HL-60 (cell line): ENCODE data around the gene LRBA.

Experiments
- DNase-seq, 2 experiments: peaks; one replicate each; pipeline ENCODE4 v3.0.0-alpha.2; 2010 to 2020; ENCODE audit warnings: low read depth in 1 of 2, low spot score in 1 of 2
- H3K27ac ChIP-seq: fragments of 250-450 bp; sonication (Bioruptor Pico); replicated peaks from 2 replicates; pipeline ENCODE4 v1.5.1; 2020; ENCODE audit warnings: mild to moderate bottlenecking, moderate library complexity
- H3K27me3 ChIP-seq: fragments of 250-450 bp; sonication (Bioruptor Pico); 2 replicates; pipeline ENCODE4 v1.5.1; 2021; ENCODE audit warnings: mild to moderate bottlenecking, moderate library complexity; ENCODE audit not compliant: insufficient read depth, poor library complexity, severe bottlenecking
- H3K4me3 ChIP-seq: replicated peaks from 2 replicates; pipeline ENCODE4 v1.5.1; 2011; ENCODE audit warnings: mild to moderate bottlenecking, control low read depth, low read length; ENCODE audit not compliant: insufficient read depth
- GABPA ChIP-seq: IDR thresholded peaks from 2 replicates; pipeline ENCODE4 v1.6.1; 2012; ENCODE audit warnings: low read depth
- POLR2AphosphoS5 ChIP-seq: IDR thresholded peaks from 2 replicates; pipeline ENCODE4 v1.6.1; 2012; ENCODE audit warnings: low read depth
- SPI1 ChIP-seq: IDR thresholded peaks from 2 replicates; pipeline ENCODE4 v1.6.1; 2012; ENCODE audit warnings: low read depth, mild to moderate bottlenecking, borderline replicate concordance
- TF ChIP-seq, protein P1 (sequence below): IDR thresholded peaks from one replicate; pipeline ENCODE4 v1.5.1; 2011; ENCODE audit warnings: low read length, control low read depth, inconsistent platforms; ENCODE audit not compliant: insufficient read depth
- TF ChIP-seq, protein P2 (sequence below): IDR thresholded peaks from 2 replicates; pipeline ENCODE4 v1.6.1; 2012; ENCODE audit warnings: low read depth; ENCODE audit not compliant: insufficient replicate concordance

The LRBA gene

DNA sequence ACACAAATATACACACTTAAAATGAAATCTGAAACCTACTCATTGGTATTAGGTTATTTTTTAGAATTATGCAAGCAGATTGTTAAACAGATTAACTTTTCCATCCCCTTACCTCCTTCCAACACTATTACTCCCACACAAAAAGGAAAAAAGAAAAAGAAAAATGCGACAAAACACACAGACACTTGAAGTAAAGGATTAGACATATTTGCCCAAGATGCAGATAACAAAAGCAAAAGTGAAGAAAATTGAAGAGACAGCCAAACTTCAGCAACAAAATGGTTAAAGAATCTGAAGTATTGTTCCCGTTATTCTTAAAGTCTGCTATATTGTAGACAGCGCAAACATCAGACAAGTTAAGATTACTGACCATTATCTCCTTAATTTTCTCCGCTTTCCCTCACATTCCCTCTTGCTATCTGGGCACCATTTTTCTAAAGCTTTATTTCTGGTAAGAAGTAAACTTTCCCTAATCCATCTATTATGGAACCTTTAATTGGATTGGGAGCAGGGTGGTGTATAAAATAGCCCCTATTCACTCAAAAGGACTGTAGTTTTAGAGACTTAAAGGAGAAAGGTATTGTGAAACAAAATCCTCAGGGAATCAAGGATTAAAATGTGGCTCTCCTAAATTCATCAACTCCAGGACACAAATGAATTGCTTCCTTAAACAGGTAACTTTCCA lies 467.8 kb downstream of the LRBA start:
- no peak for DNase-seq
- Histone ChIP-seq H3K27ac (no peak overlapping the region), H3K4me3 (no peak overlapping the region), H3K27me3 (no peaks in the 10 kb centered on the region)
- TF ChIP-seq, protein P1, sequence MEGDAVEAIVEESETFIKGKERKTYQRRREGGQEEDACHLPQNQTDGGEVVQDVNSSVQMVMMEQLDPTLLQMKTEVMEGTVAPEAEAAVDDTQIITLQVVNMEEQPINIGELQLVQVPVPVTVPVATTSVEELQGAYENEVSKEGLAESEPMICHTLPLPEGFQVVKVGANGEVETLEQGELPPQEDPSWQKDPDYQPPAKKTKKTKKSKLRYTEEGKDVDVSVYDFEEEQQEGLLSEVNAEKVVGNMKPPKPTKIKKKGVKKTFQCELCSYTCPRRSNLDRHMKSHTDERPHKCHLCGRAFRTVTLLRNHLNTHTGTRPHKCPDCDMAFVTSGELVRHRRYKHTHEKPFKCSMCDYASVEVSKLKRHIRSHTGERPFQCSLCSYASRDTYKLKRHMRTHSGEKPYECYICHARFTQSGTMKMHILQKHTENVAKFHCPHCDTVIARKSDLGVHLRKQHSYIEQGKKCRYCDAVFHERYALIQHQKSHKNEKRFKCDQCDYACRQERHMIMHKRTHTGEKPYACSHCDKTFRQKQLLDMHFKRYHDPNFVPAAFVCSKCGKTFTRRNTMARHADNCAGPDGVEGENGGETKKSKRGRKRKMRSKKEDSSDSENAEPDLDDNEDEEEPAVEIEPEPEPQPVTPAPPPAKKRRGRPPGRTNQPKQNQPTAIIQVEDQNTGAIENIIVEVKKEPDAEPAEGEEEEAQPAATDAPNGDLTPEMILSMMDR, result no peak
- TF ChIP-seq, protein P2, sequence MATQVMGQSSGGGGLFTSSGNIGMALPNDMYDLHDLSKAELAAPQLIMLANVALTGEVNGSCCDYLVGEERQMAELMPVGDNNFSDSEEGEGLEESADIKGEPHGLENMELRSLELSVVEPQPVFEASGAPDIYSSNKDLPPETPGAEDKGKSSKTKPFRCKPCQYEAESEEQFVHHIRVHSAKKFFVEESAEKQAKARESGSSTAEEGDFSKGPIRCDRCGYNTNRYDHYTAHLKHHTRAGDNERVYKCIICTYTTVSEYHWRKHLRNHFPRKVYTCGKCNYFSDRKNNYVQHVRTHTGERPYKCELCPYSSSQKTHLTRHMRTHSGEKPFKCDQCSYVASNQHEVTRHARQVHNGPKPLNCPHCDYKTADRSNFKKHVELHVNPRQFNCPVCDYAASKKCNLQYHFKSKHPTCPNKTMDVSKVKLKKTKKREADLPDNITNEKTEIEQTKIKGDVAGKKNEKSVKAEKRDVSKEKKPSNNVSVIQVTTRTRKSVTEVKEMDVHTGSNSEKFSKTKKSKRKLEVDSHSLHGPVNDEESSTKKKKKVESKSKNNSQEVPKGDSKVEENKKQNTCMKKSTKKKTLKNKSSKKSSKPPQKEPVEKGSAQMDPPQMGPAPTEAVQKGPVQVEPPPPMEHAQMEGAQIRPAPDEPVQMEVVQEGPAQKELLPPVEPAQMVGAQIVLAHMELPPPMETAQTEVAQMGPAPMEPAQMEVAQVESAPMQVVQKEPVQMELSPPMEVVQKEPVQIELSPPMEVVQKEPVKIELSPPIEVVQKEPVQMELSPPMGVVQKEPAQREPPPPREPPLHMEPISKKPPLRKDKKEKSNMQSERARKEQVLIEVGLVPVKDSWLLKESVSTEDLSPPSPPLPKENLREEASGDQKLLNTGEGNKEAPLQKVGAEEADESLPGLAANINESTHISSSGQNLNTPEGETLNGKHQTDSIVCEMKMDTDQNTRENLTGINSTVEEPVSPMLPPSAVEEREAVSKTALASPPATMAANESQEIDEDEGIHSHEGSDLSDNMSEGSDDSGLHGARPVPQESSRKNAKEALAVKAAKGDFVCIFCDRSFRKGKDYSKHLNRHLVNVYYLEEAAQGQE, result no peak
- TF ChIP-seq GABPA (no peak), POLR2AphosphoS5 (no peak)

DNA sequence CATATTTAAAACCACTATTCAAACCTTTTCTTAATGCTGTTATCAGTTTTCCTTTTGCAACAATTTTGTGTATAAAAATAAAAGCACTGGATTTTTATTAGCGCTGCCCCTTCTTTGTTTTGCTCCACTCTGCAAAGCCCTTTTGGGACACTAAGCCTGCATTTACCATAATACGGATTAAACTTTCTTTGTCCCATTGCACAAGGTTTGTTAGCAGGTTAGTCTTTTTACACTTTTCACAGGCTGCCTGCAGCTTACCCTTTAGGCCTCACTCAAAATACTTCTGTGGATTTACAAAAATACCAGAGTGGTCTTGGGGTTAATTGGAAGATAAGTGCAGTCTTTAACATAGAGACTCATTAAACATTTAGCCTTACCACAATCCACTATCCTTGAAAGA lies 468.8 kb downstream of the LRBA start:
- no peak for DNase-seq
- Histone ChIP-seq H3K4me3 (no peak overlapping the region), H3K27ac (no peak overlapping the region), H3K27me3 (no peaks in the 10 kb centered on the region)
- TF ChIP-seq SPI1, result no peak
- no peak for TF ChIP-seq POLR2AphosphoS5
- TF ChIP-seq GABPA, result no peak
- TF ChIP-seq, protein P2, result no peak
- TF ChIP-seq, protein P1, result no peak

DNA sequence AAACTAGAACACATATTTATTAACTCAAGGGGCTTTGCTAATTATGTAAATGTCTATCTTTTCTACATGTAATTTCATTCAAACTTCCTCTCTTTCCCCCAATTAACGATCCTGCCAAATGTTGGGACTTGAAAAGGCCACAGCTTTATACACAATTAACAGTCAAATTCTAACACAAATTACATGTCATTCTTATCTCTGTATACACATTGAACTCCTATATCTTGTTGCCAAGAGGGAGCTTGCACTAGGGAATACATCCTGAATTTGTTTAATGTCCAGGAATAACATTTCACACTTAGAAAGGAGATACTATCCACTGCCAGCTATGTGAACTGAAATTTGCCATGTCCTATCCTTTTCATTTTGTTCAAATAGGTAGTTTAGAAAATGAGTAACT lies 472.0 kb downstream of the LRBA start:
- Histone ChIP-seq H3K4me3 (no peak overlapping the region), H3K27ac (no peak overlapping the region), H3K27me3 (no peaks in the 10 kb centered on the region)
- TF ChIP-seq, protein P2, result no peak
- TF ChIP-seq POLR2AphosphoS5, result no peak
- TF ChIP-seq GABPA, result no peak
- no peak for DNase-seq
